H9 (cell line): ENCODE measurements around the gene TMEM213. TPM values are rescaled to one million over a fixed set of nuclear protein-coding genes. Genes with fewer than 3 reads are reported as not detected.

Experiments used
- DNase-seq: peaks from one replicate; pipeline ENCODE4 v3.0.0-alpha.2; 2017
- H2AFZ ChIP-seq: one replicate; pipeline ENCODE4 v1.6.1; 2013; ENCODE audit warnings: mild to moderate bottlenecking, low read length, control low read depth, moderate library complexity
- H2AK5ac ChIP-seq: 2 replicates; pipeline ENCODE4 v1.6.1; 2013; ENCODE audit warnings: low read length, control low read depth, mixed read lengths; ENCODE audit not compliant: insufficient read length
- H2BK120ac ChIP-seq: one replicate; pipeline ENCODE4 v1.6.1; 2013; ENCODE audit warnings: low read depth, mild to moderate bottlenecking, low read length, control low read depth, inconsistent platforms; ENCODE audit not compliant: poor library complexity, severe bottlenecking
- H2BK12ac ChIP-seq: 2 replicates; pipeline ENCODE4 v1.6.1; 2013; ENCODE audit warnings: low read length, control low read depth, mixed read lengths, low read depth; ENCODE audit not compliant: insufficient read length
- H2BK15ac ChIP-seq: 2 replicates; pipeline ENCODE4 v1.6.1; 2013; ENCODE audit warnings: low read depth, low read length, control low read depth
- H2BK20ac ChIP-seq: one replicate; pipeline ENCODE4 v1.6.1; 2013; ENCODE audit warnings: low read depth, mild to moderate bottlenecking, low read length, control low read depth, inconsistent platforms; ENCODE audit not compliant: poor library complexity, severe bottlenecking
- H2BK5ac ChIP-seq: 2 replicates; pipeline ENCODE4 v1.6.1; 2013; ENCODE audit warnings: low read length, control low read depth, mixed read lengths; ENCODE audit not compliant: insufficient read length
- H3K14ac ChIP-seq: 2 replicates; pipeline ENCODE4 v1.6.1; 2013; ENCODE audit warnings: low read length, control low read depth; ENCODE audit not compliant: insufficient read depth
- H3K18ac ChIP-seq: 2 replicates; pipeline ENCODE4 v1.6.1; 2013; ENCODE audit warnings: low read depth, mild to moderate bottlenecking, mixed read lengths, low read length, control low read depth; ENCODE audit not compliant: insufficient read length
- H3K23ac ChIP-seq: 2 replicates; pipeline ENCODE4 v1.6.1; 2013; ENCODE audit warnings: low read length, control low read depth, mixed read lengths, low read depth; ENCODE audit not compliant: insufficient read length
- H3K23me2 ChIP-seq: 2 replicates; pipeline ENCODE4 v1.6.1; 2013; ENCODE audit warnings: low read depth, mild to moderate bottlenecking, mixed read lengths, low read length, control low read depth; ENCODE audit not compliant: insufficient read length, poor library complexity, severe bottlenecking
- H3K27ac ChIP-seq: 2 replicates; pipeline ENCODE4 v1.5.1; 2013; ENCODE audit warnings: low read length, control low read depth, mixed read lengths, low read depth; ENCODE audit not compliant: insufficient read length
- H3K27me3 ChIP-seq: 2 replicates; pipeline ENCODE4 v1.6.1; 2013; ENCODE audit warnings: low read length, control low read depth, inconsistent platforms; ENCODE audit not compliant: insufficient read depth
- H3K4ac ChIP-seq: 2 replicates; pipeline ENCODE4 v1.6.1; 2013; ENCODE audit warnings: low read depth, mild to moderate bottlenecking, control low read depth, inconsistent platforms, low read length, moderate library complexity
- H3K4me1 ChIP-seq: 2 replicates; pipeline ENCODE4 v1.6.1; 2013; ENCODE audit warnings: low read length, control low read depth, inconsistent platforms; ENCODE audit not compliant: insufficient read depth
- H3K4me2 ChIP-seq: 2 replicates; pipeline ENCODE4 v1.6.1; 2013; ENCODE audit warnings: low read length, control low read depth, mixed read lengths; ENCODE audit not compliant: insufficient read length, insufficient read depth
- H3K56ac ChIP-seq: 2 replicates; pipeline ENCODE4 v1.6.1; 2013; ENCODE audit warnings: low read depth, mild to moderate bottlenecking, mixed read lengths, low read length, control low read depth; ENCODE audit not compliant: insufficient read length
- H3K79me1 ChIP-seq: 2 replicates; pipeline ENCODE4 v1.6.1; 2013; ENCODE audit warnings: low read depth, mild to moderate bottlenecking, moderate library complexity, low read length, control low read depth, inconsistent platforms; ENCODE audit not compliant: insufficient read depth, poor library complexity, severe bottlenecking
- H3K79me2 ChIP-seq: 2 replicates; pipeline ENCODE4 v1.6.1; 2013; ENCODE audit warnings: low read length, control low read depth, inconsistent platforms; ENCODE audit not compliant: insufficient read depth
- H3K9ac ChIP-seq: 2 replicates; pipeline ENCODE4 v1.6.1; 2013; ENCODE audit warnings: low read length, control low read depth, mixed read lengths; ENCODE audit not compliant: insufficient read length; ENCODE audit errors: extremely low read depth
- H3K9me3 ChIP-seq: one replicate; pipeline ENCODE4 v1.6.1; 2013; ENCODE audit warnings: low read depth, low read length, inconsistent platforms; ENCODE audit not compliant: control insufficient read depth
- H3T11ph ChIP-seq: one replicate; pipeline ENCODE4 v1.6.1; 2013; ENCODE audit warnings: mild to moderate bottlenecking, low read length, control low read depth, inconsistent platforms
- H4K20me1 ChIP-seq: one replicate; pipeline ENCODE4 v1.6.1; 2013; ENCODE audit not compliant: control insufficient read depth, insufficient read length, insufficient read depth
- H4K5ac ChIP-seq: 2 replicates; pipeline ENCODE4 v1.6.1; 2013; ENCODE audit warnings: low read depth, mild to moderate bottlenecking, mixed read lengths, low read length, control low read depth; ENCODE audit not compliant: insufficient read length
- H4K8ac ChIP-seq: replicated peaks from 2 replicates; pipeline ENCODE4 v1.6.1; 2013; ENCODE audit warnings: low read length, control low read depth, mixed read lengths, low read depth; ENCODE audit not compliant: insufficient read length
- H4K91ac ChIP-seq: 2 replicates; pipeline ENCODE4 v1.6.1; 2013; ENCODE audit warnings: low read depth, mild to moderate bottlenecking, moderate library complexity, mixed read lengths, low read length, control low read depth; ENCODE audit not compliant: insufficient read length
- H3K27ac Mint-ChIP-seq, 3 experiments: 2 replicates in 2 of 3; 3 replicates in 1 of 3; pipeline ENCODE4 v1.8.0; 2020 to 2021; ENCODE audit warnings: mixed read lengths in 3 of 3, mild to moderate bottlenecking in 1 of 3, moderate library complexity in 1 of 3
- H3K27me3 Mint-ChIP-seq: 2 replicates; pipeline ENCODE4 v1.8.0; 2021; ENCODE audit warnings: low read depth, mild to moderate bottlenecking, moderate library complexity, mixed read lengths
- H3K36me3 Mint-ChIP-seq, 3 experiments: 2 replicates in 2 of 3; 3 replicates in 1 of 3; pipeline ENCODE4 v1.8.0; 2020 to 2021; ENCODE audit warnings: low read depth in 3 of 3, mixed read lengths in 3 of 3; ENCODE audit not compliant: insufficient read depth in 1 of 3
- H3K4me1 Mint-ChIP-seq, 2 experiments: 2 replicates each; pipeline ENCODE4 v1.8.0; 2020; ENCODE audit warnings: mixed read lengths in 2 of 2
- H3K4me3 Mint-ChIP-seq, 2 experiments: 2 replicates in 1 of 2; 3 replicates in 1 of 2; pipeline ENCODE4 v1.8.0; 2020 to 2021; ENCODE audit warnings: mild to moderate bottlenecking in 2 of 2, mixed read lengths in 2 of 2, moderate library complexity in 1 of 2
- H3K9me3 Mint-ChIP-seq, 2 experiments: 2 replicates in 1 of 2; 3 replicates in 1 of 2; pipeline ENCODE4 v1.8.0; 2020; ENCODE audit warnings: mild to moderate bottlenecking in 2 of 2, mixed read lengths in 2 of 2, moderate library complexity in 1 of 2
- WGBS: extraction: QIAGEN DNeasy Blood & Tissue Kit; methylation state at CpG from one replicate; pipeline ENCODE4 v1.1.7; 2013; ENCODE audit warnings: missing lambda C conversion rate, low lambda C conversion rate, mixed read lengths; ENCODE audit not compliant: insufficient read length; ENCODE audit errors: extremely low coverage; 5-methylcytosine and 5-hydroxymethylcytosine counted together
- total RNA-seq: library from RNA; stranded (reverse); gene quantifications from 2 replicates; pipeline ENCODE4 v1.2.1, GENCODE V29; 2021
- TF ChIP-seq, protein P1 (sequence below): fragments of 200-600 bp; sonication (generic); conservative IDR thresholded peaks from 3 replicates; pipeline ENCODE4 v1.8.0; 2021; ENCODE audit warnings: antibody characterized with exemption, mild to moderate bottlenecking

TMEM213 gene
- total RNA-seq, 1 experiment from 2014 or later = 0.22 TPM

DNA sequence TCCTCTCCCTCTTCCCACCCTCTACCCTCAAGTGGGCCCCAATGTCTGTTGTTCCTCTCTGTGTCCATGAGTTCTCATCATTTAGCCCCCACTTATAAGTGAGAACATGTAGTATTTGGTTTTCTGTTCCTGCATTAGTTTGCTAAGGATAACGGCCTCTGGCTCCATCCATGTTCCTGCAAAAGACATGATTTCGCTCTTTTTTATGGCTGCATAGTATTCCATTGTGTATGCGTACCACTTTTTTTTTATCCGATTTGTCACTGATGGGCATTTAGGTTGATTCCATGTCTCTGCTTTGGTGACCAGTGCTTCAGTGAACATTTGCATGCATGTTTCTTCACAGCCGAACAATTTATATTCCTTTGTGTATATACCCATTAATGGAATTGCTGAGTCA, 51.9 kb downstream of the TMEM213 start:
- no peak overlapping the region for H3K4ac ChIP-seq
- no peak overlapping the region for H3T11ph ChIP-seq
- H3K4me2 ChIP-seq = no peak overlapping the region
- H3K79me2 ChIP-seq = no peaks in the 10 kb centered on the region
- no peak overlapping the region for H4K8ac ChIP-seq
- H3K4me3 Mint-ChIP-seq = no peak overlapping the region
- H4K5ac ChIP-seq = no peak overlapping the region
- no peak overlapping the region for H2BK5ac ChIP-seq
- no peaks in the 10 kb centered on the region for H3K9me3 ChIP-seq
- no peak overlapping the region for H3K18ac ChIP-seq
- no peak overlapping the region for H2BK15ac ChIP-seq
- no peak overlapping the region for H3K27ac ChIP-seq
- no peak overlapping the region for H3K27ac Mint-ChIP-seq
- H4K91ac ChIP-seq = no peak overlapping the region
- DNase-seq = no peak
- H3K36me3 Mint-ChIP-seq = peaks cover 29 to 34% (median 30%) of the 10 kb centered on the region in 3 experiments
- no peak overlapping the region for H2BK20ac ChIP-seq
- no peak overlapping the region for H2BK120ac ChIP-seq
- no peak overlapping the region for H3K9ac ChIP-seq
- WGBS = no CpG with 5 or more reads among the region's 5 CpGs
- no peak overlapping the region for H3K23ac ChIP-seq
- no peaks in the 10 kb centered on the region for H3K27me3 ChIP-seq
- no peak overlapping the region for H3K14ac ChIP-seq
- H3K56ac ChIP-seq = no peak overlapping the region
- H4K20me1 ChIP-seq = no peaks in the 10 kb centered on the region
- H2BK12ac ChIP-seq = no peak overlapping the region
- no peaks in the 10 kb centered on the region for H3K27me3 Mint-ChIP-seq
- H2AFZ ChIP-seq = no peak overlapping the region
- H2AK5ac ChIP-seq = no peak overlapping the region
- no peaks in the 10 kb centered on the region for H3K79me1 ChIP-seq
- H3K23me2 ChIP-seq = no peaks in the 10 kb centered on the region
- peaks cover 31 to 39% of the 10 kb centered on the region in 2 experiments for H3K4me1 Mint-ChIP-seq
- peaks cover 8 to 9% of the 10 kb centered on the region in 2 experiments; a peak in 4 of 5 replicates for H3K9me3 Mint-ChIP-seq
- H3K4me1 ChIP-seq = peaks cover 2% of the 10 kb centered on the region; the same call in 1 of the 2 replicates
- TF ChIP-seq, protein P1, sequence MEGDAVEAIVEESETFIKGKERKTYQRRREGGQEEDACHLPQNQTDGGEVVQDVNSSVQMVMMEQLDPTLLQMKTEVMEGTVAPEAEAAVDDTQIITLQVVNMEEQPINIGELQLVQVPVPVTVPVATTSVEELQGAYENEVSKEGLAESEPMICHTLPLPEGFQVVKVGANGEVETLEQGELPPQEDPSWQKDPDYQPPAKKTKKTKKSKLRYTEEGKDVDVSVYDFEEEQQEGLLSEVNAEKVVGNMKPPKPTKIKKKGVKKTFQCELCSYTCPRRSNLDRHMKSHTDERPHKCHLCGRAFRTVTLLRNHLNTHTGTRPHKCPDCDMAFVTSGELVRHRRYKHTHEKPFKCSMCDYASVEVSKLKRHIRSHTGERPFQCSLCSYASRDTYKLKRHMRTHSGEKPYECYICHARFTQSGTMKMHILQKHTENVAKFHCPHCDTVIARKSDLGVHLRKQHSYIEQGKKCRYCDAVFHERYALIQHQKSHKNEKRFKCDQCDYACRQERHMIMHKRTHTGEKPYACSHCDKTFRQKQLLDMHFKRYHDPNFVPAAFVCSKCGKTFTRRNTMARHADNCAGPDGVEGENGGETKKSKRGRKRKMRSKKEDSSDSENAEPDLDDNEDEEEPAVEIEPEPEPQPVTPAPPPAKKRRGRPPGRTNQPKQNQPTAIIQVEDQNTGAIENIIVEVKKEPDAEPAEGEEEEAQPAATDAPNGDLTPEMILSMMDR = no peak
